Central memory CD4-positive, alpha-beta T cell (primary cell): ENCODE data around the gene KLHL7.
"Not testable (repeated sequence)": the region's sequence is repeated elsewhere in the genome, so short reads cannot be mapped to it uniquely, and the experiment has no call there.

Experiments used
- DNase-seq: peaks from one replicate; pipeline ENCODE4 v3.0.0; 2022

Gene KLHL7

GRCh38 chr7:23183279-23184012 is 77.9 kb downstream of the KLHL7 start:
- DNase-seq, result no peak

- no peak for DNase-seq
These were observed 78.7 kb downstream of the KLHL7 start for GRCh38 chr7:23184291-23184690.

GRCh38 chr7:23184709-23185359 is 79.2 kb downstream of the KLHL7 start:
- DNase-seq, result no peak

- no peak for DNase-seq
These were observed 80.4 kb downstream of the KLHL7 start for GRCh38 chr7:23185980-23186379.

GRCh38 chr7:23191022-23191421 is 85.4 kb downstream of the KLHL7 start:
- no peak for DNase-seq

- DNase-seq, result not testable (repeated sequence)
These were observed 88.2 kb downstream of the KLHL7 start for GRCh38 chr7:23193650-23194227.

- DNase-seq, result no peak
These were observed 90.7 kb downstream of the KLHL7 start for GRCh38 chr7:23196306-23196705.

GRCh38 chr7:23197745-23198144 is 92.2 kb downstream of the KLHL7 start:
- not testable (repeated sequence) for DNase-seq

GRCh38 chr7:23200331-23200730 is 94.7 kb downstream of the KLHL7 start:
- no peak for DNase-seq

- no peak for DNase-seq
These were observed 98.7 kb downstream of the KLHL7 start for GRCh38 chr7:23204241-23204640.

- DNase-seq, result no peak
These were observed 100.0 kb downstream of the KLHL7 start for GRCh38 chr7:23205577-23205908.

GRCh38 chr7:23205909-23206767 is 100.6 kb downstream of the KLHL7 start:
- DNase-seq, result peak; percentile 3

GRCh38 chr7:23207021-23207420 is 101.4 kb downstream of the KLHL7 start:
- DNase-seq, result no peak

- DNase-seq, result no peak
These were observed 102.3 kb downstream of the KLHL7 start for GRCh38 chr7:23207884-23208283.

- DNase-seq, result no peak
These were observed 102.7 kb downstream of the KLHL7 start for GRCh38 chr7:23208316-23208715.

GRCh38 chr7:23210506-23210905 is 104.9 kb downstream of the KLHL7 start:
- DNase-seq, result no peak

GRCh38 chr7:23211589-23211988 is 106.0 kb downstream of the KLHL7 start:
- no peak for DNase-seq

GRCh38 chr7:23212395-23212794 is 106.8 kb downstream of the KLHL7 start:
- DNase-seq, result no peak

- DNase-seq, result no peak
These were observed 107.3 kb downstream of the KLHL7 start for GRCh38 chr7:23212841-23213240.

GRCh38 chr7:23213755-23214154 is 108.2 kb downstream of the KLHL7 start:
- DNase-seq, result no peak

GRCh38 chr7:23214423-23214822 is 108.8 kb downstream of the KLHL7 start:
- no peak for DNase-seq

- no peak for DNase-seq
These were observed 109.4 kb downstream of the KLHL7 start for GRCh38 chr7:23214938-23215337.

- DNase-seq, result no peak
These were observed 110.4 kb downstream of the KLHL7 start for GRCh38 chr7:23216021-23216420.
